ENCODE measurements around the gene IL17RE.

- TF ChIP-seq, protein P1, sequence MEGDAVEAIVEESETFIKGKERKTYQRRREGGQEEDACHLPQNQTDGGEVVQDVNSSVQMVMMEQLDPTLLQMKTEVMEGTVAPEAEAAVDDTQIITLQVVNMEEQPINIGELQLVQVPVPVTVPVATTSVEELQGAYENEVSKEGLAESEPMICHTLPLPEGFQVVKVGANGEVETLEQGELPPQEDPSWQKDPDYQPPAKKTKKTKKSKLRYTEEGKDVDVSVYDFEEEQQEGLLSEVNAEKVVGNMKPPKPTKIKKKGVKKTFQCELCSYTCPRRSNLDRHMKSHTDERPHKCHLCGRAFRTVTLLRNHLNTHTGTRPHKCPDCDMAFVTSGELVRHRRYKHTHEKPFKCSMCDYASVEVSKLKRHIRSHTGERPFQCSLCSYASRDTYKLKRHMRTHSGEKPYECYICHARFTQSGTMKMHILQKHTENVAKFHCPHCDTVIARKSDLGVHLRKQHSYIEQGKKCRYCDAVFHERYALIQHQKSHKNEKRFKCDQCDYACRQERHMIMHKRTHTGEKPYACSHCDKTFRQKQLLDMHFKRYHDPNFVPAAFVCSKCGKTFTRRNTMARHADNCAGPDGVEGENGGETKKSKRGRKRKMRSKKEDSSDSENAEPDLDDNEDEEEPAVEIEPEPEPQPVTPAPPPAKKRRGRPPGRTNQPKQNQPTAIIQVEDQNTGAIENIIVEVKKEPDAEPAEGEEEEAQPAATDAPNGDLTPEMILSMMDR (conservative IDR thresholded peaks at IDR 0.05; ENCODE audit: low read depth in 2 of 2) = no peak
- TF ChIP-seq EZH2 (IDR thresholded peaks at IDR 0.05; ENCODE audit: low read depth, unreplicated experiment) = no peak
- TF ChIP-seq, protein P2, sequence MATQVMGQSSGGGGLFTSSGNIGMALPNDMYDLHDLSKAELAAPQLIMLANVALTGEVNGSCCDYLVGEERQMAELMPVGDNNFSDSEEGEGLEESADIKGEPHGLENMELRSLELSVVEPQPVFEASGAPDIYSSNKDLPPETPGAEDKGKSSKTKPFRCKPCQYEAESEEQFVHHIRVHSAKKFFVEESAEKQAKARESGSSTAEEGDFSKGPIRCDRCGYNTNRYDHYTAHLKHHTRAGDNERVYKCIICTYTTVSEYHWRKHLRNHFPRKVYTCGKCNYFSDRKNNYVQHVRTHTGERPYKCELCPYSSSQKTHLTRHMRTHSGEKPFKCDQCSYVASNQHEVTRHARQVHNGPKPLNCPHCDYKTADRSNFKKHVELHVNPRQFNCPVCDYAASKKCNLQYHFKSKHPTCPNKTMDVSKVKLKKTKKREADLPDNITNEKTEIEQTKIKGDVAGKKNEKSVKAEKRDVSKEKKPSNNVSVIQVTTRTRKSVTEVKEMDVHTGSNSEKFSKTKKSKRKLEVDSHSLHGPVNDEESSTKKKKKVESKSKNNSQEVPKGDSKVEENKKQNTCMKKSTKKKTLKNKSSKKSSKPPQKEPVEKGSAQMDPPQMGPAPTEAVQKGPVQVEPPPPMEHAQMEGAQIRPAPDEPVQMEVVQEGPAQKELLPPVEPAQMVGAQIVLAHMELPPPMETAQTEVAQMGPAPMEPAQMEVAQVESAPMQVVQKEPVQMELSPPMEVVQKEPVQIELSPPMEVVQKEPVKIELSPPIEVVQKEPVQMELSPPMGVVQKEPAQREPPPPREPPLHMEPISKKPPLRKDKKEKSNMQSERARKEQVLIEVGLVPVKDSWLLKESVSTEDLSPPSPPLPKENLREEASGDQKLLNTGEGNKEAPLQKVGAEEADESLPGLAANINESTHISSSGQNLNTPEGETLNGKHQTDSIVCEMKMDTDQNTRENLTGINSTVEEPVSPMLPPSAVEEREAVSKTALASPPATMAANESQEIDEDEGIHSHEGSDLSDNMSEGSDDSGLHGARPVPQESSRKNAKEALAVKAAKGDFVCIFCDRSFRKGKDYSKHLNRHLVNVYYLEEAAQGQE (IDR thresholded peaks at IDR 0.05; ENCODE audit: unreplicated experiment) = no peak
- no peak for TF ChIP-seq EZH2phosphoT487 (IDR thresholded peaks at IDR 0.05; ENCODE audit: unreplicated experiment)
- no peak for TF ChIP-seq ZNF114 (CRISPR knock-in tag; IDR thresholded peaks at IDR 0.05)
- TF ChIP-seq JUNB (IDR thresholded peaks at IDR 0.05; ENCODE audit: unreplicated experiment) = no peak
Measured at GRCh38 chr3:9965200-9965875, 62.7 kb downstream of the IL17RE start.
